Measurements from ENCODE around the gene PRDX2.

PRDX2 gene

DNA sequence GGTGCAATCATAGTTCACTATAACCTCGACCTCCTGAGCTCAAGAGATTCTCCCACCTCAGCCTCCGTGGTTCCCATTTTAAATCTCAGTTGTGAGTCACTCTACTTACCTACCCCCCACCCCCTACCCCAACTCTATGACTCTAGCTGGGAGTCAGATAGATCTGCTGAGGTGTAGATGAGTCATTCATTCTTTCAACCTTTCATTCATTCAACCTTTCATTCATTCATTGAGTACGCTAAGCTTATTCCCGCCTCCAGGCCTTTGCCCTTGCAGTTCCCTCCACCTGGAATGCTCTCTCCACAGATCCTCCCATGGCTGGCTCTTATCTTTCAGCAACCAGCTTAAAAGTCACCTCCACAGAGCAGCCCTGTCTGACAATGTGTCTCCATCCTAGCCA, 35.6 kb upstream of the PRDX2 start:
- Histone ChIP-seq H3K9ac (ENCODE audit: low read length) (no peak overlapping the region), H3K79me1 (ENCODE audit: low read length) (no peaks in the 10 kb centered on the region), H3K36me3 (ENCODE audit: control insufficient read depth, insufficient read depth, low read length) (no peaks in the 10 kb centered on the region), H3K4me2 (ENCODE audit: low read length) (no peak overlapping the region), H2BK5ac (ENCODE audit: low read length) (no peak overlapping the region), H3K79me2 (ENCODE audit: control insufficient read depth, insufficient read depth, low read length) (no peaks in the 10 kb centered on the region), H3K4me1 (ENCODE audit: control insufficient read depth, low read depth, low read length) (no peaks in the 10 kb centered on the region), H4K5ac (ENCODE audit: low read length) (no peak overlapping the region), H3K18ac (ENCODE audit: low read length) (no peak overlapping the region), H3K23ac (ENCODE audit: low read length) (no peak overlapping the region), H3K27ac (ENCODE audit: low read depth, low read length) (no peak overlapping the region), H3K4me3 (ENCODE audit: low read length) (no peak overlapping the region), H4K8ac (ENCODE audit: low read depth, low read length) (no peak overlapping the region), H2AK5ac (ENCODE audit: low read length) (no peak overlapping the region), H3K4ac (ENCODE audit: low read depth, low read length) (no peak overlapping the region), H3K56ac (ENCODE audit: low read length) (no peak overlapping the region), H3K27me3 (ENCODE audit: insufficient read depth, low read length, poor library complexity) (no peaks in the 10 kb centered on the region), H2BK120ac (ENCODE audit: low read depth, low read length) (no peak overlapping the region), H2BK15ac (replicated peaks; ENCODE audit: low read depth) (no peak overlapping the region)
- DNase-seq, result peak; percentile 76
- WGBS (ENCODE audit: extremely low coverage, insufficient coverage, low lambda C conversion rate), result no CpG with 5 or more reads among the region's 4 CpGs

DNA sequence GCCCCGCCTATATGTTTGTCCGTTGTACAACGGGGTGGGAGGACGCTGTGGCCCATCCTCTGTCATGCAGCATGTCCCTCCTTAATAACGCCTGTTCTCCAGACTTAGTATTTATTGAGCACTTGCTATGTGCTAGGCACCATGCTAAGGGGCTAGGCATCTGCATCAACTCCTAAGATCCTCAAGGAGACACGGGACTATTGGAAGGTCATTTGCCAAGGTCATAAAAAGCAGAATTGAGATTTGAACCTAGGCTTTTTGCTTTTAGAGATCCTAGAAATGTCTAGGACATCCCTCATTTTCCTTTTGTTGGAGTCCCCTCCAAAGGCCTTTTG, 34.9 kb upstream of the PRDX2 start:
- H3K23ac ChIP-seq (ENCODE audit: low read length), result no peak overlapping the region
- no peaks in the 10 kb centered on the region for H3K79me2 ChIP-seq (ENCODE audit: control insufficient read depth, insufficient read depth, low read length)
- no peak overlapping the region for H3K18ac ChIP-seq (ENCODE audit: low read length)
- H3K4me1 ChIP-seq (ENCODE audit: control insufficient read depth, low read depth, low read length), result no peaks in the 10 kb centered on the region
- no peak overlapping the region for H3K4me3 ChIP-seq (ENCODE audit: low read length)
- no peaks in the 10 kb centered on the region for H3K27me3 ChIP-seq (ENCODE audit: insufficient read depth, low read length, poor library complexity)
- H4K5ac ChIP-seq (ENCODE audit: low read length), result no peak overlapping the region
- no peak overlapping the region for H4K8ac ChIP-seq (ENCODE audit: low read depth, low read length)
- H3K27ac ChIP-seq (ENCODE audit: low read depth, low read length), result no peak overlapping the region
- no peak overlapping the region for H2BK5ac ChIP-seq (ENCODE audit: low read length)
- WGBS (ENCODE audit: extremely low coverage, insufficient coverage, low lambda C conversion rate), result no CpG with 5 or more reads among the region's 6 CpGs
- no peak for DNase-seq
- no peak overlapping the region for H2BK15ac ChIP-seq (replicated peaks; ENCODE audit: low read depth)
- no peak overlapping the region for H3K56ac ChIP-seq (ENCODE audit: low read length)
- no peak overlapping the region for H2BK120ac ChIP-seq (ENCODE audit: low read depth, low read length)
- H3K4ac ChIP-seq (ENCODE audit: low read depth, low read length), result no peak overlapping the region
- H3K79me1 ChIP-seq (ENCODE audit: low read length), result no peaks in the 10 kb centered on the region
- no peak overlapping the region for H3K4me2 ChIP-seq (ENCODE audit: low read length)
- H3K9ac ChIP-seq (ENCODE audit: low read length), result no peak overlapping the region
- H2AK5ac ChIP-seq (ENCODE audit: low read length), result no peak overlapping the region
- H3K36me3 ChIP-seq (ENCODE audit: control insufficient read depth, insufficient read depth, low read length), result no peaks in the 10 kb centered on the region

DNA sequence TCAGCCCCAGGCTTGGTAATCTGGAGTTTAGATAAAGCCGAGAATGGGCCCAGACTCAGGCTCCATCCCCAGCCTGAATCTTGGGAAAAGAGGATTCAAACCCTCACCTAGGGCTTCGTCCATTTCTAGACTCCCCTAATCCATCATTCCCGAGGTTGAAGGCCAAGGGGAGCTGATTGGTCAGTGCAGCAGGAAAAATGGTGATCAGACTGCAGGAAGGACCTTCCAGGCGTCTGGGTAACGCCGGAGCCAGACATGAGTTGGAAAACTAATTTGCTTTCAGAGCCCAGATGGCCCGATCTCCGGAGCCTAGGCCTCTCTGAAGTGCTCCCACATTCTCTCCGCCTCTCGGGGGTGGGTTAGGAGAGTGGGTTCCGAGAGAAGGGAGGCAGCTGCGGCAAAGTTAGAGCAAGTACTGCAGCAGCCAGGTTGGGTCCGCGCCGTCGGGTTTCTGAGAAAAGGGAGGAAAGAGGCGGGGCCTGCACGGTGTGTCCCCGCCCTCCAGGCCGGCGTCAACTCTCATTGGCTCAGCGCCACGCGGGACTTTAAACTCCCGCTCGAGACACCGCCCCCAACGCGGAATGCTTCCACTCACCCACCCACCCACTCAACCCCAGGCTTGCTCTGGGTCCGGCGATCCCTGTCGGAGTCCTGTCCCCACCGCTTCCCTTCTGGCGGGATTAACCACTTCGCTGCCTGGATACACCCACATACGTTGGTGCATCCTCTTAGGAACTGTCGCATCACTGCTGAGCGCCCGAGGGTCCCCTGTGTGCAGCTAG, 33.6 kb upstream of the PRDX2 start:
- no peaks in the 10 kb centered on the region for H3K4me1 ChIP-seq (ENCODE audit: control insufficient read depth, low read depth, low read length)
- H3K56ac ChIP-seq (ENCODE audit: low read length), result no peak overlapping the region
- no peak overlapping the region for H4K5ac ChIP-seq (ENCODE audit: low read length)
- no peaks in the 10 kb centered on the region for H3K79me1 ChIP-seq (ENCODE audit: low read length)
- H3K79me2 ChIP-seq (ENCODE audit: control insufficient read depth, insufficient read depth, low read length), result no peaks in the 10 kb centered on the region
- no peak overlapping the region for H4K8ac ChIP-seq (ENCODE audit: low read depth, low read length)
- no peaks in the 10 kb centered on the region for H3K36me3 ChIP-seq (ENCODE audit: control insufficient read depth, insufficient read depth, low read length)
- H3K4ac ChIP-seq (ENCODE audit: low read depth, low read length), result no peak overlapping the region
- H3K4me3 ChIP-seq (ENCODE audit: low read length), result no peak overlapping the region
- no peak overlapping the region for H2AK5ac ChIP-seq (ENCODE audit: low read length)
- no peak overlapping the region for H2BK120ac ChIP-seq (ENCODE audit: low read depth, low read length)
- no peak overlapping the region for H3K9ac ChIP-seq (ENCODE audit: low read length)
- no peak overlapping the region for H3K23ac ChIP-seq (ENCODE audit: low read length)
- no peak overlapping the region for H3K27ac ChIP-seq (ENCODE audit: low read depth, low read length)
- no peak overlapping the region for H2BK15ac ChIP-seq (replicated peaks; ENCODE audit: low read depth)
- no peak overlapping the region for H3K18ac ChIP-seq (ENCODE audit: low read length)
- no peaks in the 10 kb centered on the region for H3K27me3 ChIP-seq (ENCODE audit: insufficient read depth, low read length, poor library complexity)
- no CpG with 5 or more reads among the region's 39 CpGs for WGBS (ENCODE audit: extremely low coverage, insufficient coverage, low lambda C conversion rate)
- peak; percentile 52 for DNase-seq
- H2BK5ac ChIP-seq (ENCODE audit: low read length), result no peak overlapping the region
- no peak overlapping the region for H3K4me2 ChIP-seq (ENCODE audit: low read length)

DNA sequence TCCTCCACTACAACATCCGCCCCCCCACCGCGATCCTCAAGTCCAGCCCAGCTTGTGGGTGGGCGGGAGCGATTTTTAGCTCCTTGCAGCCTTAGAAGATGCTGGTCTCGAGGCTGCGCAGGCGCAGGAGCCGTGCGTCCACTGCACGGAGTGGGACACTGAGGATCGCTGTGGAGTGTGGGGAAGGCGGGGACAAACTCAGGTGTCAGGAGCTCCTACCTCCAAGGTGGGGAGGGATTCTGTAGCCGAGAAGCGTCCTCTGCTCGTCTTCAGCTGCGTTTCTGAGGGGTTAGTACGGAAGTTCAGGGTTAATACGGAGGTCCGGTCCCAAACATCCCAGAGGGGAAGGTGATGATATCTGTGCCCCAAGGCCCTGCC, 33.0 kb upstream of the PRDX2 start, which contains the start of gene RTBDN:
Gene RTBDN, minus strand, starts transcription at position 14 of the 378 bp plus-strand sequence. CDS start 4,600 bp downstream, outside the sequence.
- Histone ChIP-seq H3K79me1 (ENCODE audit: low read length) (no peaks in the 10 kb centered on the region), H3K4me2 (ENCODE audit: low read length) (peak within 1 kb of the TSS; percentile 58), H4K5ac (ENCODE audit: low read length) (no peak within 1 kb of the TSS), H3K4me3 (ENCODE audit: low read length) (peak within 1 kb of the TSS; percentile 49), H3K23ac (ENCODE audit: low read length) (no peak within 1 kb of the TSS), H3K18ac (ENCODE audit: low read length) (peak within 1 kb of the TSS; percentile 54), H2BK5ac (ENCODE audit: low read length) (no peak within 1 kb of the TSS), H3K27me3 (ENCODE audit: insufficient read depth, low read length, poor library complexity) (no peaks in the 10 kb centered on the region), H2BK120ac (ENCODE audit: low read depth, low read length) (no peak within 1 kb of the TSS), H3K27ac (ENCODE audit: low read depth, low read length) (no peak within 1 kb of the TSS), H3K9ac (ENCODE audit: low read length) (peak within 1 kb of the TSS; percentile 70), H4K8ac (ENCODE audit: low read depth, low read length) (no peak within 1 kb of the TSS), H3K79me2 (ENCODE audit: control insufficient read depth, insufficient read depth, low read length) (no peaks in the 10 kb centered on the region), H3K36me3 (ENCODE audit: control insufficient read depth, insufficient read depth, low read length) (no peaks in the 10 kb centered on the region), H3K4ac (ENCODE audit: low read depth, low read length) (no peak within 1 kb of the TSS), H3K56ac (ENCODE audit: low read length) (peak within 1 kb of the TSS; percentile 88), H2AK5ac (ENCODE audit: low read length) (no peak within 1 kb of the TSS), H3K4me1 (ENCODE audit: control insufficient read depth, low read depth, low read length) (no peaks in the 10 kb centered on the region), H2BK15ac (replicated peaks; ENCODE audit: low read depth) (no peak within 1 kb of the TSS)
- no CpG with 5 or more reads among the region's 20 CpGs for WGBS (ENCODE audit: extremely low coverage, insufficient coverage, low lambda C conversion rate)
- peak; percentile 56 for DNase-seq

DNA sequence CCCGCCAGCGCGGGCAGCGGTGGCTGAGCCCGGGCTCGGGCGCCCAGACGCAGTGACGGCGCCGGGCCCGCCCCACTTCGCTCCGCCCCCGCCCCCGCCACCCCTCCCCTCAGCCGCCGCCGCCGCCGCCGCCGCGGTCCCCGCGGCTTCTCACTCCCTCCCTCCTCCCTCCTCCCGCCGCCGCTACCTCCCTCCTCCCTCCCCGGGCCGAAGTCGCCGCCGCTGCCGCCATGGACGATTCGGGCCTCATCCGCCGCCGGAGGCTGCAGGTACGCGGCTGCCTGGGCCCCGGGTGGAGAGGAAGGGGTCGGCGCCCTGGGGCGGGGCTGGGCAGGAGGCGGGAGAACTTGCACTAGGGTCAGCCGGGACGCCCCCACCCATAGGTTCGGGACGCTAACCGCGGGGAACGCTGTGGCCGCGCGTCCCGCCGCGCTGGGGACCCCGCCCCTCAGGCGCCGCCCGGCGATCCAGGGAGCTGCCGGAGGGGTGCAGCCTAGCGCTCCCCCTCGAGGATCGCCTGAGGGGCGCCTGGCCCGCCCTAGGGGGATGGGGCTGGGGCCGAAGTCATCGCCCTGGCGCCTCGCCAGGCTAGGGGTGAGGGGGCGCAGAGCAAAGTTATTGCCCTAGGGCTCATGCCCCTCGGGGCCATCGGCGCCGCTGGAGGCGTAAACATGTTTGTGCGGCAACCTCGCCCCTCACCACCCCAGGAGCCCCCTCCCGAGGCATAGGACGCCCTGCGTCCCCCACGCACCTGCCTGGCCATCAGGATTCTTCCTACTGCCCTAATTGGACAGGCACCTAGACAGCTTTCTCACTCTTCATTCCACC, 32.4 kb upstream of the PRDX2 start:
- H3K27me3 ChIP-seq (ENCODE audit: insufficient read depth, low read length, poor library complexity), result no peaks in the 10 kb centered on the region
- no peak overlapping the region for H3K27ac ChIP-seq (ENCODE audit: low read depth, low read length)
- no CpG with 5 or more reads among the region's 87 CpGs for WGBS (ENCODE audit: extremely low coverage, insufficient coverage, low lambda C conversion rate)
- H3K9ac ChIP-seq (ENCODE audit: low read length), result peak overlapping the region; percentile 70
- no peak overlapping the region for H2BK5ac ChIP-seq (ENCODE audit: low read length)
- H3K4me1 ChIP-seq (ENCODE audit: control insufficient read depth, low read depth, low read length), result no peaks in the 10 kb centered on the region
- H2BK120ac ChIP-seq (ENCODE audit: low read depth, low read length), result no peak overlapping the region
- no peaks in the 10 kb centered on the region for H3K79me2 ChIP-seq (ENCODE audit: control insufficient read depth, insufficient read depth, low read length)
- H3K79me1 ChIP-seq (ENCODE audit: low read length), result no peaks in the 10 kb centered on the region
- peak overlapping the region; percentile 54 for H3K18ac ChIP-seq (ENCODE audit: low read length)
- no peak overlapping the region for H2BK15ac ChIP-seq (replicated peaks; ENCODE audit: low read depth)
- H4K5ac ChIP-seq (ENCODE audit: low read length), result no peak overlapping the region
- DNase-seq, result peak; percentile 62
- no peak overlapping the region for H3K4ac ChIP-seq (ENCODE audit: low read depth, low read length)
- H4K8ac ChIP-seq (ENCODE audit: low read depth, low read length), result no peak overlapping the region
- H3K4me2 ChIP-seq (ENCODE audit: low read length), result peak overlapping the region; percentile 58
- H3K56ac ChIP-seq (ENCODE audit: low read length), result peak overlapping the region; percentile 88
- H2AK5ac ChIP-seq (ENCODE audit: low read length), result no peak overlapping the region
- no peak overlapping the region for H3K23ac ChIP-seq (ENCODE audit: low read length)
- H3K36me3 ChIP-seq (ENCODE audit: control insufficient read depth, insufficient read depth, low read length), result no peaks in the 10 kb centered on the region
- H3K4me3 ChIP-seq (ENCODE audit: low read length), result peak overlapping the region; percentile 49
